ENCODE data around the gene TOM1. TPM values are rescaled to one million over a fixed set of nuclear protein-coding genes. Genes with fewer than 3 reads are reported as not detected.

Gene TOM1
- total RNA-seq, 4 donors from 2014 or later = 127 to 162 (median 143) TPM

GRCh38 chr22:35317680-35318290 lies 18.1 kb downstream of the TOM1 start:
- whole genome bisulfite sequencing, 2 donors = 89 to 91% methylated on average over 12 of the region's 12 CpGs
- TF ChIP-seq, protein P1, sequence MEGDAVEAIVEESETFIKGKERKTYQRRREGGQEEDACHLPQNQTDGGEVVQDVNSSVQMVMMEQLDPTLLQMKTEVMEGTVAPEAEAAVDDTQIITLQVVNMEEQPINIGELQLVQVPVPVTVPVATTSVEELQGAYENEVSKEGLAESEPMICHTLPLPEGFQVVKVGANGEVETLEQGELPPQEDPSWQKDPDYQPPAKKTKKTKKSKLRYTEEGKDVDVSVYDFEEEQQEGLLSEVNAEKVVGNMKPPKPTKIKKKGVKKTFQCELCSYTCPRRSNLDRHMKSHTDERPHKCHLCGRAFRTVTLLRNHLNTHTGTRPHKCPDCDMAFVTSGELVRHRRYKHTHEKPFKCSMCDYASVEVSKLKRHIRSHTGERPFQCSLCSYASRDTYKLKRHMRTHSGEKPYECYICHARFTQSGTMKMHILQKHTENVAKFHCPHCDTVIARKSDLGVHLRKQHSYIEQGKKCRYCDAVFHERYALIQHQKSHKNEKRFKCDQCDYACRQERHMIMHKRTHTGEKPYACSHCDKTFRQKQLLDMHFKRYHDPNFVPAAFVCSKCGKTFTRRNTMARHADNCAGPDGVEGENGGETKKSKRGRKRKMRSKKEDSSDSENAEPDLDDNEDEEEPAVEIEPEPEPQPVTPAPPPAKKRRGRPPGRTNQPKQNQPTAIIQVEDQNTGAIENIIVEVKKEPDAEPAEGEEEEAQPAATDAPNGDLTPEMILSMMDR (IDR thresholded peaks at IDR 0.05) = no peak
- TF ChIP-seq POLR2A (IDR thresholded peaks at IDR 0.05) = no peak
- intact Hi-C loops (cut with DNase I; ENCODE audit: low total_unique reads) = no loop called here
- no peak for DNase-seq (ENCODE audit: low spot score in 2 of 2)
- no peak overlapping the region for H3K4me3 ChIP-seq (ENCODE audit: low read depth, poor library complexity, severe bottlenecking)

GRCh38 chr22:35318346-35319215 lies 18.9 kb downstream of the TOM1 start:
- no peak for TF ChIP-seq POLR2A (IDR thresholded peaks at IDR 0.05)
- TF ChIP-seq, protein P1 (IDR thresholded peaks at IDR 0.05) = no peak
- DNase-seq (ENCODE audit: low spot score in 2 of 2) = no peak
- intact Hi-C loops (cut with DNase I; ENCODE audit: low total_unique reads) = no loop called here
- no peak overlapping the region for H3K4me3 ChIP-seq (ENCODE audit: low read depth, poor library complexity, severe bottlenecking)
- 89 to 92% methylated on average over 24 of the region's 24 CpGs for WGBS, 2 donors

GRCh38 chr22:35319244-35319985 lies 19.7 kb downstream of the TOM1 start:
- 90 to 93% methylated on average over 18 of the region's 18 CpGs for WGBS, 2 donors
- H3K4me3 ChIP-seq (ENCODE audit: low read depth, poor library complexity, severe bottlenecking) = no peak overlapping the region
- TF ChIP-seq, protein P1 (IDR thresholded peaks at IDR 0.05) = no peak
- TF ChIP-seq POLR2A (IDR thresholded peaks at IDR 0.05) = no peak
- no peak for DNase-seq (ENCODE audit: low spot score in 2 of 2)
- intact Hi-C loops (cut with DNase I; ENCODE audit: low total_unique reads) = no loop called here

DNA sequence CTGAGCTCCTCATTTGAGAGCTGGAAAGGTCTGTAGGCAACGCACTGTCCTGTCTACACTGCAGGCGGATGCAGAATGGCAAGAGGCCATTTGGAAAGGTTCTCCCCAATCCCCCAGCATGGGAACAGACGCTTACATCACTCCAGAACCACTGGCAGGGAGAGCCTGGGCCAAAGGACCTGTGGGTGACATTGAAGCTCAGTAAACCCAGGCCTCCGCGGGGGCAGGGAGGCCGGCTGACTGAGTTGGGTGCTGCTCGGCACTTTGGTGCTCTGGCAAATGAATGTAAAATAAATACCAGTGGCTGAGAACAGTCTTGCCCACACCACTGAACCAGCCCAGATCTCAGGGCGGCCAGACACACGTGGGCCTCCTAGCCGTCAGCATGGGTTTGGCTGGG lies 22.4 kb downstream of the TOM1 start:
- no peak for TF ChIP-seq POLR2A (IDR thresholded peaks at IDR 0.05)
- TF ChIP-seq, protein P1 (IDR thresholded peaks at IDR 0.05) = no peak
- intact Hi-C loops (cut with DNase I; ENCODE audit: low total_unique reads) = no loop called here

GRCh38 chr22:35322893-35323292 lies 23.2 kb downstream of the TOM1 start:
- TF ChIP-seq, protein P1 (IDR thresholded peaks at IDR 0.05) = no peak
- no peak for TF ChIP-seq POLR2A (IDR thresholded peaks at IDR 0.05)
- H3K4me3 ChIP-seq (ENCODE audit: low read depth, poor library complexity, severe bottlenecking) = no peak overlapping the region
- DNase-seq (ENCODE audit: low spot score in 2 of 2) = no peak
- intact Hi-C loops (cut with DNase I; ENCODE audit: low total_unique reads) = no loop called here
- 87 to 90% methylated on average over 13 to 15 of the region's 15 CpGs for WGBS, 2 donors

More for the DNA sequence above, 22.4 kb downstream of the TOM1 start:
- no peak for DNase-seq (ENCODE audit: low spot score in 2 of 2)
- WGBS, 2 donors = 84 to 91% methylated on average over 10 of the region's 10 CpGs
- H3K4me3 ChIP-seq (ENCODE audit: low read depth, poor library complexity, severe bottlenecking) = no peak overlapping the region
